Mesenchymal stem cell (in vitro differentiated cells and primary cell): ENCODE data around the gene LINC00237.

Source experiments
- DNase-seq: peaks from one replicate; pipeline ENCODE4 v3.0.0-alpha.2; 2013
- H2AFZ ChIP-seq: one replicate; pipeline ENCODE4 v1.6.1; 2013; ENCODE audit warnings: low read depth, mild to moderate bottlenecking, control low read depth, inconsistent platforms, low read length, moderate library complexity
- H2AK5ac ChIP-seq: 2 replicates; pipeline ENCODE4 v1.6.1; 2013; ENCODE audit warnings: low read length, moderate library complexity, mild to moderate bottlenecking, inconsistent platforms; ENCODE audit not compliant: severe bottlenecking
- H2BK120ac ChIP-seq: one replicate; pipeline ENCODE4 v1.6.1; 2013; ENCODE audit warnings: low read depth, mild to moderate bottlenecking, inconsistent platforms, low read length, moderate library complexity
- H2BK12ac ChIP-seq, 2 experiments: one replicate each; pipeline ENCODE4 v1.6.1; 2013; ENCODE audit warnings: inconsistent platforms in 2 of 2, low read length in 2 of 2, mild to moderate bottlenecking in 2 of 2, moderate library complexity in 2 of 2, control low read depth in 1 of 2
- H2BK15ac ChIP-seq: one replicate; pipeline ENCODE4 v1.6.1; 2013; ENCODE audit warnings: mild to moderate bottlenecking, low read depth, inconsistent platforms; ENCODE audit not compliant: poor library complexity, severe bottlenecking
- H2BK5ac ChIP-seq: 2 replicates; pipeline ENCODE4 v1.6.1; 2013; ENCODE audit warnings: low read depth, mild to moderate bottlenecking, low read length, control low read depth, inconsistent platforms; ENCODE audit not compliant: poor library complexity, severe bottlenecking
- H3K14ac ChIP-seq, 2 experiments: one replicate each; pipeline ENCODE4 v1.6.1; 2013; ENCODE audit warnings: inconsistent platforms in 2 of 2, low read length in 2 of 2, control low read depth in 1 of 2, mild to moderate bottlenecking in 1 of 2, moderate library complexity in 1 of 2
- H3K18ac ChIP-seq, 2 experiments: one replicate each; pipeline ENCODE4 v1.6.1; 2013; ENCODE audit warnings: inconsistent platforms in 2 of 2, low read length in 2 of 2, control low read depth in 1 of 2, low read depth in 1 of 2, mild to moderate bottlenecking in 1 of 2
- H3K23ac ChIP-seq, 2 experiments: one replicate each; pipeline ENCODE4 v1.6.1; 2013; ENCODE audit warnings: inconsistent platforms in 2 of 2, low read length in 2 of 2, mild to moderate bottlenecking in 2 of 2, moderate library complexity in 2 of 2, control low read depth in 1 of 2
- H3K27ac ChIP-seq: 2 replicates; pipeline ENCODE4 v1.5.1; 2013; ENCODE audit warnings: mild to moderate bottlenecking, moderate library complexity, low read length, control low read depth, inconsistent platforms; ENCODE audit not compliant: poor library complexity, severe bottlenecking
- H3K27me3 ChIP-seq, 2 experiments: 2 replicates each; pipeline versions ENCODE4 v1.6.1 to v1.7.0; 2013; ENCODE audit warnings: low read length in 2 of 2, mild to moderate bottlenecking in 2 of 2, moderate library complexity in 2 of 2, control low read depth in 1 of 2, inconsistent platforms in 1 of 2; ENCODE audit not compliant: control insufficient read depth in 1 of 2, insufficient read depth in 1 of 2
- H3K36me3 ChIP-seq, 2 experiments: 2 replicates each; pipeline versions ENCODE4 v1.6.1 to v1.7.0; 2013; ENCODE audit warnings: low read length in 2 of 2, control low read depth in 1 of 2, inconsistent platforms in 1 of 2, low read depth in 1 of 2, mild to moderate bottlenecking in 1 of 2; ENCODE audit not compliant: insufficient read depth in 2 of 2, control insufficient read depth in 1 of 2
- H3K4ac ChIP-seq, 2 experiments: one replicate each; pipeline ENCODE4 v1.6.1; 2013; ENCODE audit warnings: inconsistent platforms in 2 of 2, low read length in 2 of 2, mild to moderate bottlenecking in 2 of 2, moderate library complexity in 2 of 2, control low read depth in 1 of 2, low read depth in 1 of 2
- H3K4me1 ChIP-seq: 2 replicates; pipeline ENCODE4 v1.6.1; 2013; ENCODE audit warnings: low read depth, low read length, control low read depth; ENCODE audit not compliant: control insufficient read depth, insufficient read depth
- H3K4me2 ChIP-seq: 2 replicates; pipeline ENCODE4 v1.6.1; 2013; ENCODE audit warnings: low read length, mild to moderate bottlenecking, inconsistent platforms; ENCODE audit not compliant: poor library complexity, severe bottlenecking
- H3K4me3 ChIP-seq, 2 experiments: 2 replicates each; pipeline versions ENCODE4 v1.5.1 to v1.7.0; 2013; ENCODE audit warnings: low read length in 2 of 2, mild to moderate bottlenecking in 2 of 2, control low read depth in 1 of 2, low read depth in 1 of 2; ENCODE audit not compliant: insufficient read depth in 1 of 2
- H3K79me1 ChIP-seq: replicated peaks from 2 replicates; pipeline ENCODE4 v1.6.1; 2013; ENCODE audit warnings: mild to moderate bottlenecking, control low read depth, low read length, inconsistent platforms; ENCODE audit not compliant: poor library complexity, severe bottlenecking
- H3K9ac ChIP-seq: 2 replicates; pipeline ENCODE4 v1.7.0; 2013; ENCODE audit warnings: mild to moderate bottlenecking, low read length, moderate library complexity
- H3K9me3 ChIP-seq: 2 replicates; pipeline ENCODE4 v1.7.0; 2013; ENCODE audit warnings: mild to moderate bottlenecking, low read length; ENCODE audit not compliant: control insufficient read depth
- H4K8ac ChIP-seq: one replicate; pipeline ENCODE4 v1.6.1; 2013; ENCODE audit warnings: inconsistent platforms, mild to moderate bottlenecking, low read length, moderate library complexity
- H4K91ac ChIP-seq: one replicate; pipeline ENCODE4 v1.6.1; 2013; ENCODE audit warnings: mild to moderate bottlenecking, low read length, inconsistent platforms
- WGBS: methylation state at CpG from one replicate; pipeline ENCODE4 v1.1.7; 2013; ENCODE audit warnings: mixed read lengths; 5-methylcytosine and 5-hydroxymethylcytosine counted together

The LINC00237 gene

GRCh38 chr20:21110811-21111210 is 4.7 kb upstream of the LINC00237 start:
- no peaks in the 10 kb centered on the region for H3K36me3 ChIP-seq
- no peak overlapping the region for H4K91ac ChIP-seq
- no peak overlapping the region for H2BK15ac ChIP-seq
- H3K79me1 ChIP-seq = no peaks in the 10 kb centered on the region
- no peak overlapping the region for H3K14ac ChIP-seq
- no peak overlapping the region for H3K4ac ChIP-seq
- H3K18ac ChIP-seq = no peak overlapping the region
- peaks cover 46 to 58% of the 10 kb centered on the region in 2 experiments for H3K27me3 ChIP-seq
- H4K8ac ChIP-seq = no peak overlapping the region
- no CpG with 5 or more reads among the region's 1 CpG for WGBS
- no peak overlapping the region for H2BK5ac ChIP-seq
- no peak overlapping the region for H3K27ac ChIP-seq
- H2BK120ac ChIP-seq = no peak overlapping the region
- no peak for DNase-seq
- no peak overlapping the region for H3K23ac ChIP-seq
- H3K4me3 ChIP-seq = no peak overlapping the region
- H2BK12ac ChIP-seq = no peak overlapping the region
- H3K9me3 ChIP-seq = peaks cover under 1% of the 10 kb centered on the region
- H3K4me1 ChIP-seq = peaks cover 3% of the 10 kb centered on the region
- no peak overlapping the region for H3K4me2 ChIP-seq
- H2AFZ ChIP-seq = no peak overlapping the region
- no peak overlapping the region for H2AK5ac ChIP-seq
- no peak overlapping the region for H3K9ac ChIP-seq

GRCh38 chr20:21109144-21109543 is 3.0 kb upstream of the LINC00237 start:
- no peak overlapping the region for H3K4me2 ChIP-seq
- no peak overlapping the region for H2BK120ac ChIP-seq
- H2AK5ac ChIP-seq = no peak overlapping the region
- no peak overlapping the region for H3K14ac ChIP-seq
- no peak overlapping the region for H2BK5ac ChIP-seq
- no peak overlapping the region for H3K4ac ChIP-seq
- 79% methylated on average over 2 of the region's 2 CpGs for WGBS
- no peaks in the 10 kb centered on the region for H3K79me1 ChIP-seq
- H3K9me3 ChIP-seq = no peaks in the 10 kb centered on the region
- no peak overlapping the region for H2AFZ ChIP-seq
- H3K9ac ChIP-seq = no peak overlapping the region
- peaks cover 60 to 65% of the 10 kb centered on the region in 2 experiments for H3K27me3 ChIP-seq
- no peak overlapping the region for H3K27ac ChIP-seq
- H3K4me1 ChIP-seq = peaks cover 5% of the 10 kb centered on the region
- H2BK12ac ChIP-seq = no peak overlapping the region
- no peak overlapping the region for H4K91ac ChIP-seq
- no peak overlapping the region for H3K18ac ChIP-seq
- H2BK15ac ChIP-seq = no peak overlapping the region
- H3K4me3 ChIP-seq = no peak overlapping the region
- H4K8ac ChIP-seq = no peak overlapping the region
- no peaks in the 10 kb centered on the region for H3K36me3 ChIP-seq
- no peak for DNase-seq
- no peak overlapping the region for H3K23ac ChIP-seq

- no peak overlapping the region for H2BK15ac ChIP-seq
- H3K4me1 ChIP-seq = peaks cover 29% of the 10 kb centered on the region
- 1% methylated on average over 49 of the region's 50 CpGs for WGBS
- no peak overlapping the region for H2AK5ac ChIP-seq
- no peak overlapping the region for H3K4me2 ChIP-seq
- no peak overlapping the region for H2BK12ac ChIP-seq
- H3K4ac ChIP-seq = no peak overlapping the region
- no peak overlapping the region for H3K23ac ChIP-seq
- H3K14ac ChIP-seq = no peak overlapping the region
- no peak overlapping the region for H2BK5ac ChIP-seq
- H3K9me3 ChIP-seq = no peaks in the 10 kb centered on the region
- H2BK120ac ChIP-seq = no peak overlapping the region
- no peak for DNase-seq
- H4K8ac ChIP-seq = no peak overlapping the region
- H3K9ac ChIP-seq = no peak overlapping the region
- H3K79me1 ChIP-seq = no peaks in the 10 kb centered on the region
- H2AFZ ChIP-seq = no peak overlapping the region
- no peak overlapping the region for H3K18ac ChIP-seq
- H3K27ac ChIP-seq = no peak overlapping the region
- H3K36me3 ChIP-seq = no peaks in the 10 kb centered on the region
- peak overlapping the region in 1 of 2 experiments; percentile 37 for H3K4me3 ChIP-seq
- peaks cover 84 to 85% of the 10 kb centered on the region in 2 experiments for H3K27me3 ChIP-seq
- no peak overlapping the region for H4K91ac ChIP-seq
Observed at GRCh38 chr20:21105429-21106170, 558 bp downstream of the LINC00237 start.

GRCh38 chr20:21104921-21105320 is 1.2 kb downstream of the LINC00237 start:
- no peak overlapping the region for H3K4me2 ChIP-seq
- H3K23ac ChIP-seq = peak overlapping the region in 1 of 2 experiments; percentile 57
- no peak overlapping the region for H2BK15ac ChIP-seq
- WGBS = 12% methylated on average over 15 of the region's 16 CpGs
- no peak overlapping the region for H3K14ac ChIP-seq
- H3K9me3 ChIP-seq = no peaks in the 10 kb centered on the region
- H4K91ac ChIP-seq = no peak overlapping the region
- H3K9ac ChIP-seq = no peak overlapping the region
- no peaks in the 10 kb centered on the region for H3K79me1 ChIP-seq
- H2AK5ac ChIP-seq = no peak overlapping the region
- no peak overlapping the region for H4K8ac ChIP-seq
- DNase-seq = no peak
- H3K27ac ChIP-seq = no peak overlapping the region
- peaks cover 91% of the 10 kb centered on the region in 2 experiments for H3K27me3 ChIP-seq
- H3K18ac ChIP-seq = no peak overlapping the region
- no peak overlapping the region for H2BK12ac ChIP-seq
- H3K4ac ChIP-seq = no peak overlapping the region
- peaks cover 33% of the 10 kb centered on the region for H3K4me1 ChIP-seq
- no peak overlapping the region for H3K4me3 ChIP-seq
- H3K36me3 ChIP-seq = no peaks in the 10 kb centered on the region
- no peak overlapping the region for H2BK5ac ChIP-seq
- no peak overlapping the region for H2AFZ ChIP-seq
- no peak overlapping the region for H2BK120ac ChIP-seq
